Breast epithelium (tissue), 3 donors: ENCODE results near the gene FAAH2.

Experiments
- CTCF ChIP-seq, 3 donors: fragments of 450-650 bp; IDR thresholded peaks; one replicate each; pipeline ENCODE4 v1.5.1; 2016 to 2017; ENCODE audit warnings: antibody characterized with exemption in 3 of 3, mild to moderate bottlenecking in 3 of 3, moderate library complexity in 3 of 3
- POLR2A ChIP-seq: fragments of 450-650 bp; IDR thresholded peaks from one replicate; pipeline ENCODE4 v1.6.1; 2016; ENCODE audit warnings: antibody characterized with exemption, mild to moderate bottlenecking, moderate library complexity

- TF ChIP-seq CTCF (IDR thresholded peaks at IDR 0.05) (no peak), POLR2A (no peak)
Observed at GRCh38 chrX:57364145-57364544, 77.6 kb downstream of the FAAH2 start.
